Activated CD4-positive, alpha-beta T cell treated with anti-CD3 and anti-CD28 coated beads, Interleukin-2, amount 10 ng/mL, durations not matched to agents 24 days and 14 days (primary cell): ENCODE results near the gene WNK4. TPM values are rescaled to one million over a fixed set of nuclear protein-coding genes. Genes with fewer than 3 reads are reported as not detected.
"Not testable (repeated sequence)": the region's sequence is repeated elsewhere in the genome, so short reads cannot be mapped to it uniquely, and the experiment has no call there.

Experiments used
- DNase-seq: peaks from one replicate; pipeline ENCODE4 v3.0.0; 2022
- H3K27ac Mint-ChIP-seq: one replicate; pipeline ENCODE4 v1.8.0; 2022; ENCODE audit warnings: mild to moderate bottlenecking, mixed read lengths
- H3K27me3 Mint-ChIP-seq: one replicate; pipeline ENCODE4 v1.8.0; 2022; ENCODE audit warnings: mixed read lengths
- H3K36me3 Mint-ChIP-seq: one replicate; pipeline ENCODE4 v1.8.0; 2022; ENCODE audit warnings: low read depth, mild to moderate bottlenecking, mixed read lengths
- H3K4me1 Mint-ChIP-seq: one replicate; pipeline ENCODE4 v1.8.0; 2021; ENCODE audit warnings: mixed read lengths
- H3K4me3 Mint-ChIP-seq: one replicate; pipeline ENCODE4 v1.8.0; 2022; ENCODE audit warnings: mild to moderate bottlenecking, moderate library complexity, mixed read lengths
- H3K9me3 Mint-ChIP-seq: one replicate; pipeline ENCODE4 v1.8.0; 2021; ENCODE audit warnings: mixed read lengths
- intact Hi-C: fragments of 100-400 bp; cut with micrococcal nuclease; formaldehyde crosslinking; loops from one replicate; pipeline ENCODE4 v1.15.1; 2023
- total RNA-seq: library from RNA; stranded (reverse); gene quantifications from 2 replicates; pipeline ENCODE4 v1.2.3, GENCODE V29; 2022

WNK4 gene
- 0.12 TPM in 2 replicates for total RNA-seq

DNA sequence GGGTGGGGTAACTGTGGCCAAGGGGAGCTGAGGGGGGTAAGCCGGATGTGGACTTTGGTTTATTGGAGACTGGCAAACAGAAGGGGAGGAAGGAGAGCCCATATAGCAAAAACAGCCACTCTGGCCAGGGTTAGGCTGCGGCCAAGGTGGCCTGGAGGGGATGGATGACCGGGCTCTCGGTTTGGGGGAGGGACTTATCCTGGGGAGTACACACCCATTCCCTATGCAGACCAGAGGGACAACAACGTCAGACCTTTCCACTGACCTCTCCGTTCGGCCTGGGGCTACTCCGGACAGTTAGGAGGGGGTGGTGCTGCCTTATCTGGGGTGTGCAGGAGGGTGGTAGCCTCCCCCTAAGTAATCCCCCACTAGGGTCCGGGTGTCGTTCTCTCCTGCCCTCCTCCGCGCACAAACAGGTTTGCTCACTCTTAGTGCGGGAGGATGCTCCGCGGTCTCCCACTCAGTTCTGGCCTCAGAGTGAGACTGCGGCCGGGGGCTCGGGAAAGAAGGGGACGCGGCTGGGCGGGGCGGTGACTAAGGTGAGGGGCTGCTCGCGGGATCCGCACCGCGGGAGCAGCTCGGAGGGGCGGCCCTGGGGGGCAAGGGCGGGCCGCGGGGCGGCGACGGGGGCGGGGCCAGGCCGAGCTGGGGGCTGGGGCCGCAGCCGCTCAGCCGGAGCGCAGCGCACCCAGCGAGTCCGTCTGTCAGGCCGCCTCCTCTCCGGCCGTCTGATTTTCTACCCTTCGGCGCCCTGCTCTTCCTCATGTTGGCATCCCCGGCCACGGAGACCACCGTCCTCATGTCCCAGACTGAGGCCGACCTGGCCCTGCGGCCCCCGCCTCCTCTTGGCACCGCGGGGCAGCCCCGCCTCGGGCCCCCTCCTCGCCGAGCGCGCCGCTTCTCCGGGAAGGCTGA is at the start of gene WNK4:
Gene WNK4, plus strand, starts transcription at position 675 of the 915 bp plus-strand sequence. Its CDS starts 89 bp downstream, at position 764.
- peaks cover 13% of the 10 kb centered on the region for H3K4me1 Mint-ChIP-seq
- peaks cover 33% of the 10 kb centered on the region for H3K36me3 Mint-ChIP-seq
- no peaks in the 10 kb centered on the region for H3K9me3 Mint-ChIP-seq
- DNase-seq, result no peak
- no peak within 1 kb of the TSS for H3K4me3 Mint-ChIP-seq
- intact Hi-C loops, result loop anchor here (5.0 kb wide), 1 partner anchor 103 kb away; the partner anchor contains the start of gene PLEKHH3
- no peak within 1 kb of the TSS for H3K27ac Mint-ChIP-seq
- H3K27me3 Mint-ChIP-seq, result peaks cover 45% of the 10 kb centered on the region

DNA sequence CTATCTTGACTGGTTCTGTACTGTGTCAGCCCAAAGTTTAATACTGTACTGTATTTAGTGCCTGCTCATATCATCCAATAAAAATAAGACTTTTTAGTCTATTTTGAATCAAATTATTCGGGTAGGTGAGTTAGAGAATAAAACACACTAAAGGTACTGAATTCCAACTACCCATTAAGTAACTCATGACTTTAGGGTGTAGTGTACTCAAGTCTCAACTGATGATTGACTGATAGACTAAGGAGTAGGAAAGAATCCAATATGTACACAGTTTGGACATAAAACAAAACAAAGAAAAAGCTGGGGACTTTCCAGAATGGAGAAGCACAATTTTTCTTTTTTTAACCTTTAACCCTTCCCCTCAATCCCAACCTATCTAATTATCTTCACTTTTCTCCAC is 39.7 kb upstream of the WNK4 start:
- Mint-ChIP-seq H3K27me3 (peaks cover 4% of the 10 kb centered on the region), H3K36me3 (peaks cover 8% of the 10 kb centered on the region), H3K27ac (no peak overlapping the region), H3K4me1 (peaks cover 17% of the 10 kb centered on the region), H3K4me3 (no peak overlapping the region), H3K9me3 (peaks cover 4% of the 10 kb centered on the region)
- DNase-seq, result no peak
- intact Hi-C loops, result no loop called here

GRCh38 chr17:42742916-42743315 is 37.5 kb upstream of the WNK4 start:
- H3K9me3 Mint-ChIP-seq, intact Hi-C loops, H3K27ac Mint-ChIP-seq, H3K36me3 Mint-ChIP-seq, H3K4me3 Mint-ChIP-seq, DNase-seq: not testable (repeated sequence)
- H3K4me1 Mint-ChIP-seq, result peaks cover 17% of the 10 kb centered on the region
- H3K27me3 Mint-ChIP-seq, result peaks cover 16% of the 10 kb centered on the region

- Mint-ChIP-seq H3K4me3 (peak overlapping the region; percentile 98), H3K9me3 (peaks cover 4% of the 10 kb centered on the region), H3K36me3 (peaks cover 8% of the 10 kb centered on the region), H3K27ac (peak overlapping the region; percentile 97), H3K4me1 (peaks cover 17% of the 10 kb centered on the region), H3K27me3 (peaks cover 23% of the 10 kb centered on the region)
- intact Hi-C loops, result loop anchor here (2.0 kb wide), 2 partner anchors 19 to 67 kb away; partner anchors contain the start of gene PLEKHH3
- DNase-seq, result no peak
Observed at GRCh38 chr17:42743595-42744282, 36.7 kb upstream of the WNK4 start.

- H3K9me3 Mint-ChIP-seq, result peaks cover 4% of the 10 kb centered on the region
- H3K27me3 Mint-ChIP-seq, result peaks cover 29% of the 10 kb centered on the region
- peaks cover 8% of the 10 kb centered on the region for H3K36me3 Mint-ChIP-seq
- H3K4me3 Mint-ChIP-seq, result peak overlapping the region; percentile 98
- H3K4me1 Mint-ChIP-seq, result peaks cover 17% of the 10 kb centered on the region
- intact Hi-C loops, result loop anchor here (2.0 kb wide), 2 partner anchors 18 to 68 kb away; partner anchors contain the start of gene PLEKHH3
- no peak for DNase-seq
- peak overlapping the region; percentile 97 for H3K27ac Mint-ChIP-seq
Observed at GRCh38 chr17:42744283-42744805, 36.1 kb upstream of the WNK4 start.

DNA sequence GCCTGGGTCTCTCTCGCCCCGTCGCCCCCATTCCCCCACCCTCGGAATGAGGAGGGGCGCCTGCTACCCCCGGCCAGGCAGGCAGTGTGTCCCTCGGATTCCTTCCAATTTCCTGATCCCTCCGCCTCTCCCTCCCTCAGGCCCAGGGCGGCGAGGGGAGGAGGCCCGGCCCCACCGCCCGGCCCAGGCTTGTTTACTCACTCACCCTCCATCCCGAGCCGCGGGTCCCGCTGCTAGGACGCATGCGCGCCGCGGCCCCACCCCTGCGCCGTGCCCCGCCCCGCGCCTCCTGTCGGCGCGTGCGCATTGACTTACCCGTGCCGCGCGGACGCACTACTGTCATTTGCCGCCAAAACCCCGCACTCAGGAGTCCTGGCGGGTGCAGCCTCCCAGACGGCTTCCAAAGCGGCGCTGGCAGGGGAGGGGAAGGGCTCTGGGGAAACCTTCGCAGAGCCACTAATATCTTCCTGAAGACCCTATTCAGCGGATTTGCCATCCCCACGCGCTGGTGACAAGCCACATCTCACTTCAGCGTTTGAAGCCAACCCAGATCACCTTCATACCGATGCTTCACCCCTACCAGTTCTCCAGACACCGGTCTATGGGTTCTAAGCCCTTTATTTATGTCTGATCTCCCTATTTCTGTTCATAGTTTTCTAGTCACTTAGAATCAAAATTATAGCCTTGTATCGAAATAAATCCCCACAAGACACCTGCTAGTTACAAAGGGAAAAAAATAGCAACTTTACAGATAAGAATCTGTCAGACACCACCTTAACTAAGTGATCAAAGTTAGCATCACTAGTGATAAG is 35.4 kb upstream of the WNK4 start, which contains the start of gene EZH1:
Gene EZH1, minus strand, starts transcription at position 235 of the 812 bp plus-strand sequence. CDS start 16,099 bp downstream, outside the sequence.
- Mint-ChIP-seq H3K27me3 (peaks cover 30% of the 10 kb centered on the region), H3K4me3 (peak within 1 kb of the TSS; percentile 98), H3K9me3 (peaks cover 4% of the 10 kb centered on the region), H3K36me3 (peaks cover 8% of the 10 kb centered on the region), H3K4me1 (peaks cover 17% of the 10 kb centered on the region), H3K27ac (peak within 1 kb of the TSS; percentile 97)
- intact Hi-C loops, result loop anchor here (2.0 kb wide), 2 partner anchors 18 to 68 kb away; partner anchors contain the start of gene PLEKHH3
- DNase-seq, result peak; percentile 98

DNA sequence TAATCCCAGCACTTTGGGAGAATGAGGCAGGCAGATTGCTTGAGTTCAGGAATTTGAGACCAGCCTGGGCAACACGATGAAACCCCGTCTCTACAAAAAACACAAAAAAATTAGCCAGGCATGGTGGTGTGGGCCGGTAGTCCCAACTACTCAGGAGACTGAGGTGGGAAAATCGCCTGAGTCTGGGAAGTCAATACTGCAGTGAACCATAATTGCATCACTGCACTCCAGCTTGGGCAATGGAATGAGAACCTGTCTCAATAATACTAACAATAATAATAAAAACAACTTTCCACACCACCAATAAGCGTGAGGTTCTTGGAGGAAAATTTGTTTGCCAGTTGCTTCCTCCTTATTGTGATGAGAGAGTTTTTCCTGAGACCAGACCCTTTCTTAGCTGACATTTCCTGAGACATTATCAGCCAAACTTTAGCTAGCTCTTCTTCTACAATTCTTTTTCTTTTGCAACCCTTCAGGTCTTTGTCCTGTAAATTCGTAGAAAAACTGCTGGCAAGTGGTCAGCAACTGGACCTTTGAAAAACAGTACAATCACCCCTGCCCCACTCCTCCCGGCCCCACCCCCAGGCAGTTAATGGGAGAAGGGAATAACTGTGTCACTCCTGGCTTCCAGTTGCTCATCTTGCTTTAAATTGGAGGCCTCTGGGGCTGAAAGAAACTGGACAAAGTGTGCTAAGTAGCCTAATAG is 32.1 kb upstream of the WNK4 start:
- Mint-ChIP-seq H3K36me3 (peaks cover 8% of the 10 kb centered on the region), H3K4me3 (no peak overlapping the region), H3K27me3 (peaks cover 54% of the 10 kb centered on the region), H3K4me1 (peaks cover 15% of the 10 kb centered on the region), H3K27ac (no peak overlapping the region), H3K9me3 (peaks cover 4% of the 10 kb centered on the region)
- intact Hi-C loops, result no loop called here
- DNase-seq, result no peak

DNA sequence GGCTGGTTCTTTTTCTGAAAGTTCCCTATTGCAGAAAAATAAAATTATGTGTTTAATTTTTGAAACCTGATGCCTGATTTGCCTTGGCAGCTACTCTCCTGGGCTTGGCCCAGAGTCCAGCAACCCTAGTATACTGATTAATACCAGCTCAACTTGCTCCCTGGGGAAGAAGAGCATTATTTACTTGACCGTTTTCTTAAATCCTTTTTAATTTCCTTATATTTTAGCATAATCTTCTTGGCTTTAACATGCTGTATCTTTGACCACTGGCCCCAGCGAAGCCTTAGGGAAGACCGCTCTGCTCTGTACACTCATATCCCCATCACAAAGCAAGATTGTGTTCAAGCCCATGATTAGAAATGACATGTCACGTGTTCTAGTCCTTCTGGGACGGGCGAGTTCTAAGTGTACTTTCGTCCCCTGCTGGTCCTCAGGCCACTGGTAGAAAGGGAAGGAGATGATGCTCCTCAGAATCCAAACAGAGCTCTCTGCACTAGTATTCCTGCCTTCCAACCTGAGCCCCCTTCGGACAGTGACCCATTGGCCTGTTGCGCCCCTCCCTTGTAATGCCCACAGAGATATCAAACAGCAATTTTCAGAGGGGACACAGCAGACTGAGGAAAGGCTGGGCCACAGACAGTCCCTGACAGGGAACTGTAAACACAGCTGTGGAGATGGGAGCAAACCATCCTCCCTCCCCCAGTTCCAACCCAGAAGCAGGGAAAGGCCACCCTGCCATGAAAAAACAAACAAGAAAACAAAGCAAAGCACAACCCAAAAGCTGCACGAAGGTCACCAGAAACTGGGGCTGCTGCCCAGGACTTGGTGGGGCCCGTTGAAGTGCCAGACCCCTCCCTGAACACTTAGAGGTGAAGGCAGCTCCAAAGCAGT is 31.3 kb upstream of the WNK4 start:
- no peak for DNase-seq
- peaks cover 4% of the 10 kb centered on the region for H3K9me3 Mint-ChIP-seq
- peaks cover 57% of the 10 kb centered on the region for H3K27me3 Mint-ChIP-seq
- H3K4me1 Mint-ChIP-seq, result peaks cover 9% of the 10 kb centered on the region
- intact Hi-C loops, result no loop called here
- H3K36me3 Mint-ChIP-seq, result peaks cover 5% of the 10 kb centered on the region
- H3K4me3 Mint-ChIP-seq, result no peak overlapping the region
- no peak overlapping the region for H3K27ac Mint-ChIP-seq

- Mint-ChIP-seq H3K4me1 (no peaks in the 10 kb centered on the region), H3K27me3 (peaks cover 61% of the 10 kb centered on the region), H3K36me3 (no peaks in the 10 kb centered on the region), H3K27ac (no peak overlapping the region), H3K4me3 (no peak overlapping the region), H3K9me3 (no peaks in the 10 kb centered on the region)
- intact Hi-C loops, result no loop called here
- DNase-seq, result no peak
Observed at GRCh38 chr17:42750739-42751344, 29.6 kb upstream of the WNK4 start.

DNA sequence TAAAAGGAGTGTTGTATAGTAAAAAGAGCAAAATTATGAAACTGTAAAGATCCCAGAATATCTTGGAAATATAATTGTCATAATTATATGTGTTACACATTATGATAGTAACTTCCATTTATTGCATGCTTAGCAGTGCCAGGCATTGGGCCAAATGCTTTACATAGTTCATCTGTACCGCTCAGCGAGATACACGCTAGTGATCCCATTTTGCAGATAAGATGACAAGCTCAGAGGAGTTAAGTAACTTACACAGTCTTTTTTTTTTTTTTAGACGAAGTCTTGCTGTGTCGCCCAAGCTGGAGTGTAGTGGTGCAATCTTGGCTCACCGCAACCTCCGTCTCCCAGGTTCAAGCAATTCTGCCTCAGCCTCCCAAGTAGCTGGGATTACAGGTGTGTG is 28.8 kb upstream of the WNK4 start:
- peaks cover 63% of the 10 kb centered on the region for H3K27me3 Mint-ChIP-seq
- intact Hi-C loops, result no loop called here
- DNase-seq, result no peak
- H3K4me3 Mint-ChIP-seq, result no peak overlapping the region
- H3K27ac Mint-ChIP-seq, result no peak overlapping the region
- no peaks in the 10 kb centered on the region for H3K9me3 Mint-ChIP-seq
- no peaks in the 10 kb centered on the region for H3K36me3 Mint-ChIP-seq
- H3K4me1 Mint-ChIP-seq, result no peaks in the 10 kb centered on the region

DNA sequence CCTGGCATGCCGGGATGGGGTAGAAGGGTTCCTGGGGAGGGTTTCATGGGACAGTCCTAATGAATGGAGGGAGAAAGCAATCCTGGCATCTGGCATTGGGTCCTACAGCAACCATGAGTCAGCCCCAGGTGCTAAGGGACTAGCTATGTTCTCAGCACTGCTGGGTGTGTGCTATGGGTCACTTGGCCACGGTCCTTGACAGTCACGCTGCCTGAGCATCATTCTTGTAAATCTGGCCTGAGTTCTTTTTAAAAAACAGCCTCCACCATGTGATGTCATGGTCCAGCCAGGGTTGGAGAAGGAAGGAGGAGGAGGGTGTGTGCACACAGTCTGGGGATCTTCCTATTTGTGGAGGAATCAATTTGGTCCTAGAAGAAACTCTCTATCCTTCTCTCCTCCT is 25.6 kb upstream of the WNK4 start:
- Mint-ChIP-seq H3K27me3 (peaks cover 57% of the 10 kb centered on the region), H3K9me3 (no peaks in the 10 kb centered on the region), H3K4me3 (no peak overlapping the region), H3K36me3 (no peaks in the 10 kb centered on the region), H3K27ac (no peak overlapping the region), H3K4me1 (no peaks in the 10 kb centered on the region)
- no peak for DNase-seq
- intact Hi-C loops, result no loop called here
